HG02678 (cell line): ENCODE results near the gene PLA2G1B.

Source experiments
- ATAC-seq: cut with Tn5 transposase; IDR thresholded peaks from one replicate; pipeline ENCODE4 v1.9.1; 2021; ENCODE audit warnings: mild to moderate bottlenecking, moderate library complexity; ENCODE audit not compliant: unreplicated experiment

Gene PLA2G1B

DNA sequence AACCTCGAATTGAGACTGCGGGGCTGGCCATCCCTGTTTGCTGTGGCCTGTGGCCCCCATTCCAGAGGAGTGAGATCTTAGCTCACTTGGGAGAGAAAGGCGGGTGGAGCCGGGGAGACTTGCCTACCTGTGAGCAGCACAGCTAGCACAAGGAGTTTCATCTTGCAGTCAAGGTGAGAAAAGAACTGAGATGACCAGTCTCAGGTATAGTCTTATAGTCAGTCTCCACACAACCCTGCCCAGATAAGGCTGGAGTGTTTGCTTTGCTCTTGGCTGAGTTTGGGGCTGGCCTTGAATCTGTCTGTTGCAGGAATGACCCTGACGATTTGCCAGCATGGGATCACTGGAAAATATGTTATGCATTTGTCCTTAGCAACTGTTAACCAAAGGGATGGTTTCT is at the start of gene PLA2G1B:
PLA2G1B (minus strand) TSS at position 187 of the 400 bp plus-strand sequence; CDS start at position 161, 26 bp downstream.
- no peak for ATAC-seq

DNA sequence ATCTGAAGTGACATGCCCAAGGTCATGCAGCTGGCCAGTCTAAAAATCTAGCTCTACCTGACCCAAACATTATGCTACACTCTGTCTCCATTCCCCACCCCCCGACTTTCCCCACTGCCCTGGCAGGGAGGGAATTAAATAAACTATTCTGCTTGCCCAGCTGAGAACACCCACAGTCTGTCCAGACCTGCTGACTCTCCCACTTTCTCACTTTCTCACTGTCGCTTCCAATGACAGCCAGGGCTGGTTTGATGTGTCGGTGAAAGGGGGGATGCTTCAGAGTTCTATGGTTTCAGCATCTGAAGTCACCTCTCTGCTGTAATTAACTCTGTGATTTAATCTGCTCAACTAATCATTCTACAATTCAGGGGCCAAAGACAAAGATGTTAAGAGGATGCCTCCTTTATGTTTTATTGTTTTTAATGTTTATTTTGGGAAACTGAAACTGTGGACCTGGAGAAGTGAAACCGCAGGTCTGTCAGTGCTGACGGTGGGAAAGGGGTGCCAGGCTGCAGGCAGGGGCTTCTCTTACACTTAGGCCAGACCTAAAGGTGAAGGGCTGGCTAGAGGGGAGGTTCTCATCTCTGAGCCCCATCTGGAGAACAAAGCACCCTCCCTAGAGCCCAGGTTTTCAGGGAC is 49.5 kb upstream of the PLA2G1B start:
- no peak for ATAC-seq

DNA sequence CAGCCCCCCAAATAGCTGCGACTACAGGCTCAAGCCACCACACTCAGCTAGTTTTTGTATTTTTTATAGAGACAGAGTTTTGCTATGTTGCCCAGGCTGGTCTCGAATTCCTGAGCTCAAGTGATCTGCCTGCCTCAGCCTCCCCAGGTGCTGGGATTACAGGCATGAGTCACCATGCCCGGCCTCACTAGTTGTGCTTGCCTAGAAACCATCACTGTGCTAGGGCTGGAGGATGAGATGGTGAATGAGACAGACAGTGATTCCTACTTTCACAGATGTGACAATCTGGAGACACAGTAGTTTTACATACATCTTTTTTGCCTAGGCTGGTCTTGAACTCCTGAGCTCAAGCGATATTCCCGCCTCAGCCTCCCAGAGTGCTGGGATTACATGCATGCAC is 48.8 kb upstream of the PLA2G1B start:
- no peak for ATAC-seq

DNA sequence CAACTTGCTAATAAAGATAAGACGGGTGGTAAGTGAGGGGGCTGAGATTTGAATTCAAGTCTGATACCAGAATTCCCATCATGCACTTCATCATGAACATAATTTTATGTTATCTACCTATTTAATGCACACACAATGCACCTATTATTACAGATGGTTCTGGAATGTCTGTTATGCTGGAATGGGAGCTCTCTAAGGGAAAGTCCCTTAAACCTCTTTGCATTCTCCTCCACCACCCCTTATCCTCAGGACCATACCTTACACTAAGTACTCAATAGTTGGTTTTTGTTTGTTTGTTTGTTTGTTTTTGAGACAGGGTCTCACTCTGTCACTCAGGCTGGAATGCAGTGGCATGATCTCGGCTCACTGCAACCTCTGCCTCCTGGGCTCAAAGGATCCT is 48.4 kb upstream of the PLA2G1B start:
- no peak for ATAC-seq

DNA sequence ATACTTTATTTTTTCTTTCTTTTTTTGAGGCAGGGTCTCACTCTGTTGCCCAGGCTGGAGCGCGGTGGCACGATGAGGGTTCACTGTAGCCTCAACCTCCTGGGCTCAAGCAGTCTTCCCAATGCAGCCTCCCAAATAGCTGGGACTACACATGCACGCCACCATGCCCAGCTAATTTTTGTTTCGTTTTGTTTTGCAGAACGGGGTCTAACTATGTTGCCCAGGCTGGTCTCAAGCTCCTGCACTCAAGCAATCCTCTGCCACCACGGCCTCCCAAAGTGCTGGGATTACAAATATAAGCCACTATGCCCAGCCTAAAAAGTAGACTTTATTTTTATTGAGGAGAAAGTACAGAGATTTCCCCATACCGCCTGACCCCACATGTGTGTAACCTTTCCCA is 46.1 kb upstream of the PLA2G1B start:
- ATAC-seq: no peak

DNA sequence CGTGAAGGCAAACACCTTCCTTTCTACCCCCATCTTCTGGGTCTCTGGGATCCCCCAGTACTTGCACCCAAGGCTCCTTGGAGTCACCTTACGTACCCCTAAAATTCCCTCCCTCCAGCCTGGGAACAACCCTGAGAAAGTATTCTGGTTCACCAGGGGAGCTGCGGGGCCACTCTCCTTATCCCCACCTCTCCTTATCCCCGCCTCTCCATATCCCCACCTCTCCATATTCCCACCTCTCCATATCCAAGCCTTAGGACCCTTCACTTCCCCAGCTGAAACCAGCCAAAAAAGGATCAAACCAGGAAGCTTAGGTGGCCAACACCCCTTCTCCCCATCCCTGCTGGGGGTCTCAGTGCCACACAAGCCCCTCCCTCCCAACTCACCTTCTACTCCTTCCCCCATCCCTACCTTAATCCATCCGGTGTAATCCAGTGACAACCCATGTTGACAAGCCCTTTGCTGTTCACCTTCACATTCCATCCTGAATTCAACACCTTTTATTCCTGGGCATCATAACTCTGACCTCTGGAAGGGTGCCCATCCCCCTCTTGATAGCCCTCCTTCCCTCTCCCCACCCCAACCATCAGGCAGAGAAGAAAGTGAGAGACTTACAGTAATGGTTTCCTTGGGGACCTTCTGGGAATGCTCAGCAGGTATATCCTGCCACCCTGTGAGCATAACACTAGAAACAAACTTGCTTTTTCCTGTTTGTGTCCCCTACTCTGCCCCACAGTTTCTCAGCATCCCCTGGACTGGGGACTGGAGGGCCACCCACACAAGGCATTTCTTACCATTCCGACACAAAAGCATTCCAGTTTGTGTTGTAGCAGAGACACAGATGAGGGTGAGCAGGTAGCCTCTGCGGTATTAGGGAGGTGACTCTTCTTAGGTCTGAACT is 43.0 kb upstream of the PLA2G1B start:
- no peak for ATAC-seq

DNA sequence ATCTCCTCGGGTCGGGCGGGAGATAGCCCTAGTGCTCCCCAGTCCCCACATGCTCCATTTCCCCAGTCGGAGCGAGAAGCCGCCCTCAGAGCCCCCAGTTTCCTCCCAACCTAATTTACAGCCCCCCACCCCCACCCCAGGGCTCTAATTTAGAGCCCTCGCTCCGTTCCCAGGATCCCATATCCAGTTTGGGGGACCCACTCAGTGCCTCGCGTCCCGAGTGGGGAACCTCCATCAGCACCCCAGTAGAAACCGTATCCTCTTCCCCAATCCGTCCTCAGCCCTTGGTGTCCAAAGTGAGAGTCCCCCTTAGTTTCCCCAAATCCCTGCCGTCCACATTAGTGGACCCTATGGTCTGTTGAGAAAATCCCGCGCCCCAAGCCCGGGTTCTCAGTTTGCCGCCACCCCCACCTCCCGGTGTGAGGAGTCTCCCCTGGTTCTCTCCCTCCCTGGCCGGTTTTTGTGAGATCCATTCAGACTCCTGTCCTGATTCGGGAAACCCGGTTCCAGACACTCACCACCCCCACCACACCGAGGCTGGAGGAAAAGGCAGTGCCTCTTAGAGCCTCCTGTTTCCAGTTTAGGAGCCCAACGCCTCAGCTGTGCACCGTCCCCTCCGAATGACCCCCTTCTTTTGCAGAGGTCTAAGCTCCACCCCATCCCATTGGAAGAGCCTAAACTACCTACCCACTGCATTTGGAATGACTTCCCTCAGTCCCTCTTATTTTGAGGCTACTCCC is 42.2 kb upstream of the PLA2G1B start:
- ATAC-seq: no peak

DNA sequence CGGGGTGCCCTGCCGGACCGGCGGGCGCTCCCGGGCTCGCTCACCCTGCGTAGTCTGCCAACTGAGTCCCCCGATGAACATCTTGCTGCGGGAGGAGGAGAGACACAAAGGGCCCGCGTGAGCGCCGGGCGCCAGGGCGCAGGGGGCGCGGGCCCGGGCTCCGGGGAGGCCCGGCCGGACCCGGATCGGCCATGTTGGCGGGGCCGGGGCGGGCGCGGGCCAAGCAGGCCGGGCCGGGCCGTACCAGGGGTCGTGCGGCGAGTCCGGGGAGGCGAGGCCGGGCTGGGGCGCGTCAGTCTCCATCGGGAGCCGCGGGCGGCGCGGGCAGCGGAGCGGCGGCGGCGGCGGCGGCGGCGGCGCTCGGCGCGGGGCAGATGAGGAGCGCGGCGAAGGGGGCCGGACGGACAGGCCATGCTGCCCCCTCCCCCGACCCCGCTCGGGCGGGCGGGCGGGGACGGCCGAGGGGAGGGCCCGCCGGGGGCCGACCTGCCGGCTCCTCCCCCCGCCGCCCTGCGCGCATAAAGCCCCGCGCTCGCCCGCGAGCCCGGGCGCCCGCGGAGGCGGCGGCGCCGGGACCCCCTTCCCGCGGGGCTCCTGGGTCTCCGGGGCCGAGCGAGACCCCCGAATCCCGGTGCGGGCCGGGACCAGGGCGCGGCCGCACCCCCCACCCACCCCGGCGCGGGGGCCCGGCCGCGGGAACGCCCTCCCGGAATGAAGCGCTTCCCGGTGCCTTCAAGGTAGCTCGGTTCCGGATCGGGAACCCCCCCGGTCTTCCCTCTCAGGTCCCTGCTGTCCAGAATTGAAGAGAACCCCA is 41.4 kb upstream of the PLA2G1B start, which contains the start of gene MSI1:
MSI1 (minus strand) TSS at position 376 of the 814 bp plus-strand sequence; CDS start at position 303, 73 bp downstream.
- no peak for ATAC-seq

DNA sequence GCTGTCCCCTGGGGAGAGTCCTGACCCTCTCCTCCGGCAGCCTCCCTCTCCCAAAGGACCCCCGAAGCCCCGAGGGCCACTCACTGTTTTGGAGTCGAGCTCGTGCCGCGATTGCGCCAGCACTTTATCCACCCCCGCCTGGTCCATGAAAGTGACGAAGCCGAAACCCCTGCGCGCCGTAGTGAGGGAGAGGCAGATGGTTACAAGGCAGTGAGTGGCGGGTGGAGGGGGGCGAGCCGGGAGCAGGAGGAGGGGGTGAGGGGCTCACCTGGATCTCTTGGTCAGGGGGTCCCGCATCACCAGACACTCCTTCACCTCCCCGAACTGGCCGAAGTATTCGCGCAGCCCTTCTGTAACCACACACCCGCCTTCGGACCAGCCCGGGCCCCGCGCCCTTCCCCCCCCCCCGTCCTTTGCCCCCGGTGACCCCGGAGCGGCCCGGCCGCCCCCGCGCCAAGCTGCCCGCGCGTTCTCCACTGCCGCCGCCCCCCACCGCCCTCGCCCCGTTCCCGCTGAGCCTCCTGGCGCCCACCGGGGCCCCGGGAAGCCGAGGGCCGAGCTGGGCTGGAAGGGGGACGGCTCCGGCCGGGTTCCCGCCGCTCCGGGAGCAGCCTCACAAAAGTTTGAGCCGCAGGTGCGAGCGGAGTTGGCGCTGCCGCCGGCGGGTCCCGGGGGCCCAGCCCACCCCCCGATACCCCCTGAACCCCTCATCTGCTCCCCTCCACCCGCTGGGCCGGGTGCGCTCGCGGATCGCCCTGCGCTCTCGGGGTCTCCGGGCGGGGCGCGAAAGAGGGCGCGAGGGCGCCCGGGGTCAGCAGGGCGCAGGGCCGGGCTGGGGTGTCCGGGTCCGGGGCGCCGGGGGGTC is 40.6 kb upstream of the PLA2G1B start:
- ATAC-seq: no peak

DNA sequence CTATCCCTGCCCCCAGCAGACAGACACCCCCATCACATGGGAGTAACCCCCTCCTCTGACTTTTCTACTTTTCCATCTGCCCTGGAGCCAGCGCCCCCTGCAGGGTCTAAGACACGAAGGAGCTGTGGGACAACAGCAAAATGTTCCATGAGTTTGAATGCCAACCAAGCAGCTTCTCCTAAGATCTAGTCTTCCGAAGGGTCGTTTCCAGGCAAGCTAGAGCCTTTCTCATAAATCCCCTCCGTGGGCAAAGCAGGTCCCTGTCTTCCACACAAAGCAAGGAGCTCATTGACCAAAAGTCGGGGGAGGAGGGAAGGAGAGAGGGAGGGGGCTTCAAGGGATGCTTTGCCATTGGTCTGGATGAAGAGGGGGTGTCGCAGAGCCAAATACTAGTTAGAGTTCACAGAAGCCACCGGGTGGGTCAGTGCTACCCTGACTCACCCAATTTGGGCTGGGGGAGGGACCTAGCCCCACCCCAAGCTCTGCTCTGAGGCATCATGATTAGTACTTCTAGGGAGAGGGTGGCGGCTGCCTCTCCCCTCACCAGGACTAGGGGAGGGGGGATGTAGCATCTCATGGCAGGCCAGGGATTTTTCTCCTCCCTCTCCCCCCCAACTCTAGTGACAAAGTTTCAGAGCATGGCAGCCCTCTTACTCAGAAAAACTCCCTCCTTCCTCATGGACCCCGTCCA is 39.8 kb upstream of the PLA2G1B start:
- no peak for ATAC-seq

DNA sequence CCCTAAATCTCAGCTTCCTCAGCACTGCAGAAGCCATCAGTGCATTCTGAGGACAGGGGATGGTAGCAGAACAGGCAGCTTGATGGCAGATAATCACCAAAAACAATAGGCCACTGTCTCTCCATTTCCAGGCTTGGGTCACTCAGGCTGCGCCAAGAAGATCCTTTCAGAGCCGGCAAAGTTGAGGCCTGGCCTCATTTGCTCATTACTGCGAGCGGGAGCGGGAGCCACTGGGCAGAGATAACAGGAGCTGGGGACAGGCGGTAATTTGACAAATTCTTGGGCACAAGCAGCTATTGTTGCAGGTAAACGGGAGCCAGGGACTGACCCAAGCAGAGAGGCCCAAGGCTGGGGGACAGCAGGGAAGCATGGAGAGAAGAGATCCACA is 39.3 kb upstream of the PLA2G1B start:
- no peak for ATAC-seq

DNA sequence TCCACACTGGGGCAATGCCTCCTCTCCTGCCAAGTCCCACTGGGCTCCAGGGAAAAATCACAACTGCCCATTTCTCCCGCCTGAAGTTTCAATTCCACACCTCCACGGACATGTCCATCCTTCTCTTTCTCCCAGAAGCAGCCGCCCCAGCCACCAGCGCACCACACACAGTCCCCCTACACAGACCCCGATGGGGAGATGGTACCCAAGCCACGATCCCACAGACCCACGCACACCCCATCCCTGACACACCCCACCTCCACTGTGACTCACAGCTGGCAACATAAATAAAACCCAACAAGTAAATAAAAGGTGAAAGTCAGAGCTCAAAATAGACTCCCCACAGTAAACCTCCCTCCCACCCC is 38.7 kb upstream of the PLA2G1B start:
- ATAC-seq: no peak

DNA sequence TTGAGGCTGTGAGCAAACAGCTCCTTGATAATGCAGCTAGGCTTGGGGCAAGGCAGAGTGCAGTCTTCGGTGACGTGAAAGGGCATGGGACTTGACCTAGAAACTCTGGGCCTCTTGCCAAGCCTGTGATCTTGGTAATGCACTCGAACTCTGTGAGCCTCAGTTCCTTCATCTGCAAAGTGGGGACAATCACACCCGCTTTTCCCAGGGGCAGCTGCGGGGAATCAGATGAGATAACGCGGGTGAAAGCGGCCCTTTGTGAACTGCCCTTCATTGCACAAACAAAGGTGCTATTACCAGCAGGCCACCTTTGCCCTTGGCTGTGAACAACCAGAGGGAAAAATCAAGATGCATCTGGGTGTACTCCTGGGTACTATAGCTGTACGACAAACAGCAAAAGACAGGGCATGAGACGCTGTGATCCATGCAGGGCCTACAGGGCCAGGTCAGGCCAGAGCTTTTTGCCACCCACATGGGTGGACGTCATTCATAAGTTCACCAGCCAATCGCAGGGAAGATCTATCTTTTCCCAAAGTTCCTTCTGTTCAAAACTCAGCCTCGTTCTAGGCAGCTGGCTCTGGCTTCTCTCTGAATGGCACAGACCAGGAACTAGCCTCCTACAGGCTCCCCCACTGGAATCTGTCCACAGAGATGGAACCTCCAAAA is 38.2 kb upstream of the PLA2G1B start:
- no peak for ATAC-seq

DNA sequence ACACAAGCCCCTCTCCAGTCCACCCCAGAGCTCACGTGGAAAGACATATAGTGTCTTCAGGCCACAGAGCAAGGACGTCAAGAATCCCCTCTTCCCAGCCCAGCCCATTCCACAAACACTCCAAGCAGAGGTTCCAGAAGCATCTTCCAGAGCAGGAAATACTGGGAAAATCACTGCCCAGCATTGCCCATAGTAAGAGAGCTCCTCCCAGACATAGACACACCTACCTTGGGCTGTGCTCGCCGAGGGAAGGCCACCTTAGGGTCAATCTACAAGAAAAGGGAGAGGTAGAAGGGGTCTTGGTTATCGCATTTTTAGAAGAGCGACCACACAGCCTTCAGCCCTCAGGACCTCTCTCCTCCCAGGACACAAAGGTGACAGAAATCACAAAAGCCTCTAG is 36.9 kb upstream of the PLA2G1B start:
- ATAC-seq: no peak

DNA sequence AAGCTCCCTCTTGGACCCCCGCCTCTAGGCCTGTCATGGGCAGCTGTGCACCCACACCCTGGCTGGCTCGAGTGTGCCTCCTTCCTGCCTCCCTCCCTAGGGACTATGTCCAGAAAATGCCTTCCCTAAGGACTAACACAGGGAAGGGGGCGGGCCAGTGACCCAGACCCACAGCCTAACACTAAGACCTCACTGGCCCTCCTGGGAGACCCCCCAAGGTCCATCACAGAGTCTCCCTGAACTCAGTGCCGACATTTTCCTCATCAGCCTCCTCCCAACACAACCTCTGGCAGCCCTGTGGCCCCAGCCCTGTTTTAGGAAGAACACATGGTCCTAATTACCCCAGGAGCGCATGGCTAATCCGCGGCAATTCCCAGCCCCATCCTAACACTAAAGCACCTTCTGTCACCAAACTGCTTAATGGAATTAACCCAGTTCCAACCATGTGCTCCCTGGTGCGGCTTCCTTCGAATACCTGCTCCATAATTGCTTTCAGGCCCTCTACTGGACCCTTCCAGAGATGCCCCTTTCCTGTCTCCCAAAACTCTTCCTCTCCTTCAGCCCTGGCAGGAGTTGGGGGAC is 35.8 kb upstream of the PLA2G1B start:
- no peak for ATAC-seq

DNA sequence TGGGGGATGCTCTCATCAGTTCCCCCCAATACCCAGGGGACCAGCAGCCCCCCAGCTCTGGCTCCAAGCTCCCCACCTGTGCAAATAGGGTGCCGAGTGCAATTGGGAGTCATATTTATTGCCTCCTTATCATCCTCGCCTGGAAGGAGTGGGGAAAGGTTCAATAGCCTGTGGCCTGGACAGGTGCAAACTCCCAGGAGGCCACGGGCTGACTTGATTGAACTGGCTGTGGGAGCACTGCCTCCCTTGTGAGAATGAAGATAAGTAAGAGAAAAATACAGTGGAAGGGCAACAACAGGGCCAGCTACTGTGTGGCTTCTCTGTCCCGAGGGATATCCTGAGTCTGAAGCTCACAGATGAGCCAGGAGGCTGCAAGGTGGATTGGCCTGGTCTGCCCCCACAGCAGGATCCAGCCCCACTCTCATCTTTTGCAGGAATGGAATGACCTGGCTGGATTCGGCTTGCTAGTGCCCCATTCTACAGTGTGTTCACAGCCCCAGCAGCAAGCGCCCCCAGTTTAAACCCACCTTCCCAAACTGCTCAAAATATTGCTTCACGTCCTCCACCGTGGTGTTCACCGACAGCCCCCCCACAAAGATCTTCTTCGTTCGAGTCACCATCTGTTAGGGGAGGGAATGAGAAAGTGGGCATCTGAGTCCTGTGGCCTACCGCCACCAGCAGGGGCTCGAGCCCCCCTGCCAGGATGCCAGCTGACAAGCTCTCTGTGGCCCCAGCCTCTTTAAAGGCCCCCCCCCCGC is 35.1 kb upstream of the PLA2G1B start:
- no peak for ATAC-seq

DNA sequence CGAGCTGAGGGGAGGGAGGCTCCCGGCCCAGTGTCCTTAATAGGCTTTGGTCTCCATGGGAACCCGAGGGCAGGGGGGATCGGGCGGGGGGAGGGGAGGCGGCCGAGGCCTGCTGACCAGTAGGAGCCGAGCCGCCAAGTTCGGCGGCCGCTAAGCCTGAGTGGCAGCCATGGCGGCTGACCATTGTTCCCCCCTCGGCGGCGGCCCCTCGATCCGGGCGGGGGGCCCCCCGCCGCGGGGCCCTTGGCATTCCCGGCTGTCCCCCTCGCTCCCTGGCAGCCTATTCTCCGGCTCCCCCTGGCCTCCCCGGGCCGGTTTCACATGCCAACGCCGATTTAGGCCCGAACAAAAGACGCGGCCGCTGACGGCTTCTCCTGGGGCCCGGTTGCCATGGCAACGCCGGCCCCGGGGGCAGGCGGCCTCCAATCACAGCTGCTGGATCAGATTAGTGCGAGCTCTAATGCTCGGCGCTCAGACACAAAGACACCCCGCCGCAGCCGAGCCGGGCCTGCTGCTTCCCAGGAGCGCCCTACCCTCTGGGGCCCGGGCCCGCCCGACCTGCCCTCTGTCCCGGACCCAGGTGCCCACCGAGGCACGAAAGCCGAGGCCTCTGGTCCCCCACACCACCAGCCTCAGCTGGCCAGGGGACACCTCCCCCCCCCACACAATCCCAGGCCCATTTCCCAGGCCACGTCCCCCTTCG is 34.1 kb upstream of the PLA2G1B start:
- ATAC-seq: no peak
